HUES64 (cell line): ENCODE data around the gene RPP40.
"Not testable (repeated sequence)": the region's sequence is repeated elsewhere in the genome, so short reads cannot be mapped to it uniquely, and the experiment has no call there.

Experiments used
- H3K27ac ChIP-seq: 2 replicates; pipeline ENCODE4 v1.7.0; 2013; ENCODE audit warnings: low read depth, low read length, inconsistent platforms
- H3K27me3 ChIP-seq: 2 replicates; pipeline ENCODE4 v1.6.1; 2013; ENCODE audit warnings: mild to moderate bottlenecking, low read length; ENCODE audit not compliant: insufficient read depth
- H3K36me3 ChIP-seq: 2 replicates; pipeline ENCODE4 v1.6.1; 2013; ENCODE audit warnings: mild to moderate bottlenecking, low read length; ENCODE audit not compliant: insufficient read depth
- H3K4me1 ChIP-seq: 2 replicates; pipeline ENCODE4 v1.6.1; 2013; ENCODE audit warnings: mild to moderate bottlenecking, low read length, moderate library complexity; ENCODE audit not compliant: insufficient read depth
- H3K4me3 ChIP-seq: 2 replicates; pipeline ENCODE4 v1.5.1; 2013; ENCODE audit warnings: mild to moderate bottlenecking, low read length, moderate library complexity
- H3K9ac ChIP-seq: 2 replicates; pipeline ENCODE4 v1.6.1; 2013; ENCODE audit warnings: mild to moderate bottlenecking, low read depth, low read length
- H3K9me3 ChIP-seq: 2 replicates; pipeline ENCODE4 v1.6.1; 2013; ENCODE audit warnings: low read depth, low read length; ENCODE audit not compliant: insufficient read depth
- WGBS: fragments of 150-250, 120-280 bp; methylation state at CpG from one replicate; pipeline ENCODE4 v1.1.7; 2013; ENCODE audit warnings: missing lambda C conversion rate; 5-methylcytosine and 5-hydroxymethylcytosine counted together

RPP40 gene

DNA sequence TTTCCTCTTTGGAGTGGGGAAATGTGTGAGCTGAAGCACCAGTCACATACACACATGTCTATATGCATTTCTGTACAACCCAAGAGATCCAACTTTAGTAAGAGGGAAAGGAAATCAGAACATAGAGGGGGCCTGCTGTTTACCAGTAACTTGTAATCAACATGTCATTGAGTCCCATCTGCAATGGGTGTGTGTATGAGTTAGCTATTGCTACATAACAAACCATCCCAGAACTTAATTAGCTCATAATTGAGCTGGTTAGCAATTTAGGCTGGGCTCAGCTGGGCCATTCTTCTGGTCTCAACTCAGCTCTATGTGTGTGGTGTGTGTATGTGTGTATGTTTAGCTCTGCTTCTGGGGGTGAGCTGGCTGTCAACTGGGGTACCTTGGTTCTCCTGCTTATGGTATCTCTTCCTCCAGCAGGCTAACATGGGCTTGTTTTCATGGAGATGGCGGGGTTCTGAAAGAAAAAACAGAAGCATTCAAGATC is 10.3 kb upstream of the RPP40 start:
- H3K4me1 ChIP-seq, result no peaks in the 10 kb centered on the region
- no peak overlapping the region for H3K27ac ChIP-seq
- no peak overlapping the region for H3K9ac ChIP-seq
- no peaks in the 10 kb centered on the region for H3K9me3 ChIP-seq
- WGBS, result 93% methylated on average over 1 of the region's 1 CpG
- H3K27me3 ChIP-seq, result no peaks in the 10 kb centered on the region
- H3K4me3 ChIP-seq, result no peak overlapping the region
- no peaks in the 10 kb centered on the region for H3K36me3 ChIP-seq

DNA sequence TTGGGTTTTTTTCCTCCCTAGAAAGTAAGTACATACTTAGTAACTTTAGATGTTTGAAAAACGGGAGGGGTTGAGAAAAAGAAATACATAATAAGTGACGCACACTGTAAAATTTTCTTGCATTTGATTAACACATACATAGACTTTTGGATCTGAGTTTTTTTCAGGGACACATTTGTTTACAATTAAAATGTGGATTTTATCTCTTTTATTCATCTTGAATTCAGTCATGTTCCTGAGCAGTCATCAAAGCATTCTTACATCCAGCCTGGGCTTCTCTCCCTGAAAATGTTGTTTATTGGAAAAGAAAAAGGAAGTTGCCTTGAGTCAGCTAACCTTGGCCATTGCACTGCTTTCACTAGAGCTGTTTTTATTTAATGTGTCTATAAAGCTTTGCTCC is 8.7 kb upstream of the RPP40 start:
- H3K27ac ChIP-seq, result no peak overlapping the region

DNA sequence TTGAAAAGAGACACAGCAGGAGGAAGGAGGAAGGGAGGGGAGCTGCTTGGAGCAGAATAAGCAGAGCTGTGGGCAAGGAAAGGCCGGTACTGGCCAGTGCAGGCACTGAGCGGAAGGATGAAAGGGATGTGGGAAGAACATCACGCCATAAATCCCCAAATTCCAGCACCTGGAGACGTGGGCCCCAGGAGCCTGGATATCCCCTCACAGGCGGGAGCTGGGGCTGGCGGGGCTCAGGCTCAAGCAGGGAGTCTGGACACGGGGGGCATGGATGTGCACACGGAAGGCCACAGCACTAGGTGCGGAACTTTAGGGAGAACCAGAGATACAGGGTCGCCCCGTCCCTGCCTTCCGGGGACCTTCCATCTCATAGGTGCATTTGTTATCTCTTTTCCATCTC is 7.5 kb upstream of the RPP40 start:
- H3K4me1 ChIP-seq, result no peaks in the 10 kb centered on the region
- no peaks in the 10 kb centered on the region for H3K9me3 ChIP-seq
- WGBS, result 85% methylated on average over 12 of the region's 12 CpGs
- H3K4me3 ChIP-seq, result no peak overlapping the region
- no peak overlapping the region for H3K27ac ChIP-seq
- H3K36me3 ChIP-seq, result no peaks in the 10 kb centered on the region
- H3K9ac ChIP-seq, result no peak overlapping the region
- no peaks in the 10 kb centered on the region for H3K27me3 ChIP-seq

More for the DNA sequence above, 8.7 kb upstream of the RPP40 start:
- no peak overlapping the region for H3K4me3 ChIP-seq
- H3K4me1 ChIP-seq, result no peaks in the 10 kb centered on the region
- H3K27me3 ChIP-seq, result no peaks in the 10 kb centered on the region
- WGBS, result no CpG with 5 or more reads among the region's 2 CpGs
- no peaks in the 10 kb centered on the region for H3K9me3 ChIP-seq
- H3K9ac ChIP-seq, result no peak overlapping the region
- no peaks in the 10 kb centered on the region for H3K36me3 ChIP-seq

GRCh38 chr6:5007531-5007930 is 3.7 kb upstream of the RPP40 start:
- WGBS, result 91% methylated on average over 3 of the region's 3 CpGs
- Histone ChIP-seq H3K36me3 (no peaks in the 10 kb centered on the region), H3K27ac (no peak overlapping the region)

GRCh38 chr6:5006222-5006621 is 2.4 kb upstream of the RPP40 start:
- Histone ChIP-seq H3K4me1 (peaks cover 5% of the 10 kb centered on the region; the same call in 1 of the 2 replicates), H3K9me3 (no peaks in the 10 kb centered on the region), H3K36me3 (peaks cover 5% of the 10 kb centered on the region), H3K9ac (no peak overlapping the region), H3K4me3 (no peak overlapping the region), H3K27ac (no peak overlapping the region), H3K27me3 (no peaks in the 10 kb centered on the region)
- WGBS, result 93% methylated on average over 6 of the region's 6 CpGs

More at GRCh38 chr6:5007531-5007930, 3.7 kb upstream of the RPP40 start:
- no peak overlapping the region for H3K4me3 ChIP-seq
- no peak overlapping the region for H3K9ac ChIP-seq
- H3K27me3 ChIP-seq, result no peaks in the 10 kb centered on the region
- H3K9me3 ChIP-seq, result no peaks in the 10 kb centered on the region
- peaks cover 5% of the 10 kb centered on the region; the same call in 1 of the 2 replicates for H3K4me1 ChIP-seq

GRCh38 chr6:5005038-5005433 is 1.2 kb upstream of the RPP40 start:
- H3K9ac ChIP-seq, H3K27ac ChIP-seq, H3K4me3 ChIP-seq, H3K4me1 ChIP-seq, H3K27me3 ChIP-seq, H3K9me3 ChIP-seq, H3K36me3 ChIP-seq: not testable (repeated sequence)
- 94% methylated on average over 5 of the region's 5 CpGs for WGBS

DNA sequence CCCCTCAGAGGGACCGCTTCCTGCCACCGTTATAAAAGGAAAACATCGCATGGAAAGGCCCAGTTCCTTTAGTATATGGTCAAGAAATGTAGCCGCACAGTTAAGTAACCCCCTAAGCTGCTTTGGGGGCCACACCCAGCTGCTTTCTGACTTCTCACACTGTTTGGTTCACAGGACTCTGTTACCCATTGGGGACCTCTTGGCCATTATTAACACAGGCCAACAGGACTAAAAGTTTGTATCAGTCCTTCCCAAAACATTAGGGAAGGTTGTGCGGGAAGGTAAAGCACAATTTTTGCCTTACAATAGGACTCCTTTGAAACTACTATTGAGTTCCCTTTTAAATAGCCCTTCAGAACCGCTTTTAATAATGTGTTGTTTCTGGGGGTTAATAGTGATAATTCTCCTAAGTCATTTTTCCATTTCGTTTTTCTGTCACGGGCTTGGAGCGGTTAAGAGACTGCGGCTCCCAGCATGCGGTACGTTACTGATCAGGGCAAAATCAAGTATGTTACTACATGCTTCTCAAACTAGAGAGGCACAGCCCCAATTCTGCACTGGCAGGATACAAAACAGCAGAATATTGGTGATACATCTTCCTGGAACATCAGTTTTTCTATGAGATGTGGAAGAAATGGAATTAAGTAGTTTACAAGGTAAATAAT is 668 bp upstream of the RPP40 start:
- Histone ChIP-seq H3K27ac (peak overlapping the region; percentile 56), H3K27me3 (no peaks in the 10 kb centered on the region), H3K4me1 (peaks cover 5% of the 10 kb centered on the region; the same call in 1 of the 2 replicates), H3K36me3 (peaks cover 12% of the 10 kb centered on the region), H3K4me3 (peak overlapping the region; percentile 87), H3K9me3 (no peaks in the 10 kb centered on the region), H3K9ac (peak overlapping the region; percentile 70)
- WGBS, result 60% methylated on average over 12 of the region's 12 CpGs

DNA sequence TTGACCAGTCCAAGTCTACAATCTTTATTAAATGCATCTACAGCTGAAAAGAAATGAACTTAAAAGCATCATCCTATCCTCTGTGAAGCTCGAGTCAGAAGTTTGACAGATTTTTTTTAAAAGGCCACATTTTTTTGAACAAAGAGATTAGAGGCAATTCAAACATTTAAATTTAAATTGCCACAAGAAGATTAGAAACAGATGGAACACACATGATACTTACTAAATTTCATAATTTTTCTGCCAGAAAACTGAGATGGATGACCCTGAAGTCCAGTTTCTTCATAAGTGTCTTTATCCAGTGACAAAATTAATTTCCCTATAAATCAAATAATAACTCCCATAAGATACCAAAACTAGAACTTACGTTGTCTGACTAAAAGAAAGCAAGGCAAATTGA is 4.3 kb downstream of the RPP40 start:
- H3K9me3 ChIP-seq, result no peaks in the 10 kb centered on the region
- 87% methylated on average over 2 of the region's 2 CpGs for WGBS
- H3K4me1 ChIP-seq, result peaks cover 4% of the 10 kb centered on the region; the same call in 1 of the 2 replicates
- no peaks in the 10 kb centered on the region for H3K27me3 ChIP-seq
- no peak overlapping the region for H3K9ac ChIP-seq
- H3K27ac ChIP-seq, result no peak overlapping the region
- no peak overlapping the region for H3K4me3 ChIP-seq
- H3K36me3 ChIP-seq, result peaks cover 27% of the 10 kb centered on the region

DNA sequence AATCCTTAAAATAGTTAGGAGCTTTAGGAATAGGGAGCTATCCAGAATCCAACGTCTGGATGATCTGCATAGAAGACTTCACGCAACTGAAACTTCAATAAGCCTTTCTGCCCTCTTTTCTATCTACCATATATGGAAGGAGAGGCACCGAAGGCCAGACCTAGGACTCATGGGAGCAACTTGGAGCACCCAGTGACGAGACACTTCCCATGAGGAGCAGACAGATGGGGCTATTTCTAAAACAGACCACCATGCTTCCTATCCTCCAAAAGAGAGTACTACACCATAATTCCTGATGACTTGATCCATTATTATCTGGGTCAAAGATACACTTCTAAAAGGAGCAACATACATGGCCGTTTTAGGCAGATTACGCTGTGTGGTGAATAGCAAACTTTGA is 6.0 kb downstream of the RPP40 start:
- H3K9me3 ChIP-seq, result no peaks in the 10 kb centered on the region
- H3K9ac ChIP-seq, result no peak overlapping the region
- no peak overlapping the region for H3K4me3 ChIP-seq
- no peak overlapping the region for H3K27ac ChIP-seq
- no peaks in the 10 kb centered on the region for H3K27me3 ChIP-seq
- no peaks in the 10 kb centered on the region for H3K4me1 ChIP-seq
- 93% methylated on average over 6 of the region's 6 CpGs for WGBS
- peaks cover 27% of the 10 kb centered on the region for H3K36me3 ChIP-seq

DNA sequence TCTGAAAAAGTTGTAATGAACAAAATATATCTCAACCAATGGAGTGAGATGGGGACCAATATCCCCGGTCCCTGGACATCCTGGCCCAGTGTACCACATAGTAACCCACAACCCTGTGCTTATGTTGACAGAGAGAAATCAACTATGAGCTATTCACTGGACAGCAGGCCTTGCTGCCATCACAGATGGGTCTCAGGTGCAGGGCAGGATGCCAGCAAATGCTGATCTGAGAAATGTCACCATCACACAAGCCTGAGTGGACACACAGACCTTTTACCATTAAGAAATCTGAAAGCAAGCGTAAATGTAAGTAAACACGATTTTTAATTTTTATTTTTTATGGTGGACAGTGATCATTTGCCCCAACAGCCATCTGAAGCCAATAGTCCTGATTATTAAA is 9.1 kb downstream of the RPP40 start:
- Histone ChIP-seq H3K27me3 (no peaks in the 10 kb centered on the region), H3K4me3 (no peak overlapping the region), H3K9ac (no peak overlapping the region), H3K4me1 (no peaks in the 10 kb centered on the region), H3K36me3 (peaks cover 17% of the 10 kb centered on the region; the same call in 1 of the 2 replicates), H3K27ac (no peak overlapping the region), H3K9me3 (no peaks in the 10 kb centered on the region)
- WGBS, result 100% methylated on average over 3 of the region's 3 CpGs

- no peak overlapping the region for H3K4me3 ChIP-seq
- no peaks in the 10 kb centered on the region for H3K36me3 ChIP-seq
- no peak overlapping the region for H3K9ac ChIP-seq
- WGBS, result 91% methylated on average over 4 of the region's 4 CpGs
- H3K9me3 ChIP-seq, result no peaks in the 10 kb centered on the region
- no peaks in the 10 kb centered on the region for H3K27me3 ChIP-seq
- no peak overlapping the region for H3K27ac ChIP-seq
- H3K4me1 ChIP-seq, result no peaks in the 10 kb centered on the region
Observed at GRCh38 chr6:4987432-4987831, 16.4 kb downstream of the RPP40 start.

DNA sequence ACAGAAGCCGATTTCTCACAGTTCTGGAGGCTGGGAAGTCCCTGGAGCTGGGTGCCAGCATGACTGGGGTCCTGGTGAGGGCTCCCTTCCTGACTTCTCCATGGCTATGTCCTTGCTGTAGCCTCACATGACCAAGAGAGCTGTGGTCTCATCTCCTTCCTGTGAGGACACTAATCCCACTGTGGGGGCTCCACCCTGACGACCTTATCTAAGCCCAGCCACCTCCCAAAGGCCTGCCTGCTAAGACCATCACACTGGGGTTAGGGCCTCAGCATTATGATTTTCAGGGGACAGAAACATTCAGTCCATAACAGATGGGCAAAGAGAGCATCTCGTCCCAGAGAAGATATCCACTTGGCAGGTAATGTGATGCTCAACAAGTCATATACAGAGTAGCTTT is 16.8 kb downstream of the RPP40 start:
- Histone ChIP-seq H3K4me3 (no peak overlapping the region), H3K4me1 (no peaks in the 10 kb centered on the region), H3K36me3 (no peaks in the 10 kb centered on the region), H3K9ac (no peak overlapping the region), H3K9me3 (no peaks in the 10 kb centered on the region), H3K27me3 (no peaks in the 10 kb centered on the region), H3K27ac (no peak overlapping the region)
- WGBS, result 88% methylated on average over 3 of the region's 3 CpGs
